ENCODE data around the gene AGK. TPM values are rescaled to one million over a fixed set of nuclear protein-coding genes. Genes with fewer than 3 reads are reported as not detected.
"Not testable (repeated sequence)": the region's sequence is repeated elsewhere in the genome, so short reads cannot be mapped to it uniquely, and the experiment has no call there.

Gene AGK
- total RNA-seq, 1 donor from 2014 or later = 24.8 TPM

DNA sequence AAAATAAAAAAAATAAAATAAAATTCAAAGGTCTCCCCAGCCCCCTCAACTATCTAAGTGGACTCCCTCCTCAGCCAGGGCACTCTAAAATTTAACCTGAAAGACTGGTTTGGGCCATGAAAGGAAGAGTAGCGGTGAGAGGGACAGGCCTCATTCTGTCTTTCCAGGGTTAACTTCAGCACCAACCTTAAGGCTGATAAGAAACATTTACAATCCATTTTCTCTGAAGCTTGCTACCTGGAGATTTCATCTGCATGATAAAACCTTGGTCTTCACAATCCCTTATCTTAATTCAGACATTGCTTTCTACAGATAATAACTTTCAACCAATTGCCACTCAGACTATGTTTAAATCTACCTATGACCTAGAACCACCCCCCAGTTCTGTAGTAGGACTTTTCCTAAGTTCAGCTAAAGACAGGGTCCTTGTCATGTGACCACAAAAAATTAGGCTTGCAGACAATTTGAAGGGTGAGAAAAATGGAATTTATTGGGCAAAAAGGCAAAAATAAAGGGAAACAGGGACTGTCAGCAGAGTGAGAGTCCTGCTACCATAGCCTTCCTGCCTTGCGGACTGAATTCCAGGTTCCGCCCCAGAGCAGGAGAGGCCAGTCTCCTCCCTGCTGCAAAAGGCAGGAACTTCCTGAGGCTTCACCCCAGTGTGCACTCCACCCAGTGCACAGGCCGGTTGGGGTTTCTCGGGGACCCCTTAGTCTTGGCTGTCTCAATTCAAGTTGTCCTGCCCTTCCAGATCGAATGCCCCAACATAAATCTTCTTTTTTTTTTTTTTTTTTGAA lies 26.0 kb downstream of the AGK start:
- ATAC-seq (no peak), DNase-seq (ENCODE audit: low spot score) (no peak)
- intact Hi-C loops (cut with DNase I) = no loop called here

DNA sequence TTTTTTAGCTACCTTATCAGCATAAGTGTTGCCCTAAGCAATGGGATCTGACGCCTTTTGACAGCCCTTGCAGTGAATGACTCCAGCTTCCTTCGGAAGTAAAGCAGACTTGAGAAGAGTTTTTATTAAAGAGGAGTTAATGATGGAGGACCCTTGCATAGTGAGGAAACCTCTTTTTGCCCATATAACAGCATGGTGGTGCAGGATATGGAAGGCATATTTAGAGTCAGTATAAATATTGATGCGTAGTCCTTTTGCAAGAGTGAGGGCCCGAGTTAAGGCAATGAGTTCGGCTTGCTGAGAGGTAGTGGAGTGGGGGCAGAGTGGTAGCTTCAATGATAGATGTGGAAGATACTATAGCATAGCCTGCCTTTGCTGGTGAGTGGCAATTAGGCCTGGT lies 28.7 kb downstream of the AGK start:
- ATAC-seq; DNase-seq (ENCODE audit: low spot score); intact Hi-C loops (cut with DNase I): not testable (repeated sequence)

DNA sequence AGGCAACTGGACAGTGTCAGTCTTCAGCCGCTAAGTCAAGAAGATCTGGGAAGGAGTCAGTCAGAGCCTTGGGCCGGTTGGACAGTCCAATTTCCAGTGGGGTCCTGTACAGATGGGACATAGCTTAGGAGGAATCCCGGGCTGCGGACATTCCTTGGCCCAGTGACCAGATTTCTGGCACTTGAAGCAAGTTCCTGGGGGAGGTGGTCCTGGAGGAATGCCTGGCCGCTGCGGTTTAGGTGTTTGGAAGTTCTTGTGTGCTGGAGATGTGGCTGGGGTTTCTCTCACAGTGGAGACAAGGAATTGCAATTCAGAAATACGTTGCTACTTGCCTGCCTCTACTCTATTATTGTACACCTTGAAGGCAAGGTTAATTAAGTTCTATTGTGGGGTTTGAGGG lies 30.9 kb downstream of the AGK start:
- intact Hi-C loops (cut with DNase I); DNase-seq (ENCODE audit: low spot score); ATAC-seq: not testable (repeated sequence)

DNA sequence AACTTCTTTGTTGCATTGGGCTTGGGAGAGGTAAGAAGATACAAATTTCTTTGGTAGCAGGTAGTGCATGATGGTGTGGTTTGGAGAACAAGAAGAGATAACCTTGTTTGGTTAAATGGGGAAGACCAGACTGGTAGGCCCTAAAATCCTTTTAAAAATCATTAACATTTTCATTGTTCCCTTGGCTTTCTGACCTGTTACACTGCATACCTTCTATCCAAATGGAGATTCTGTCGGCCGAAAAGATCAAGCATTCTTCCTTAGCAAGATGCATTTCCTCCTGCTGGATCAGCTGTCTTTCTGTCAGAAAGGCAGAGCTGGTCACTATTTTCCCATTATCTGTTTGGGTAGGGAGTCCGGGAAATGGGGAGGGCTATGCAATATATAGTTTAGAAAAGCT lies 33.7 kb downstream of the AGK start:
- DNase-seq (ENCODE audit: low spot score) (no peak), ATAC-seq (no peak)
- intact Hi-C loops (cut with DNase I) = no loop called here

DNA sequence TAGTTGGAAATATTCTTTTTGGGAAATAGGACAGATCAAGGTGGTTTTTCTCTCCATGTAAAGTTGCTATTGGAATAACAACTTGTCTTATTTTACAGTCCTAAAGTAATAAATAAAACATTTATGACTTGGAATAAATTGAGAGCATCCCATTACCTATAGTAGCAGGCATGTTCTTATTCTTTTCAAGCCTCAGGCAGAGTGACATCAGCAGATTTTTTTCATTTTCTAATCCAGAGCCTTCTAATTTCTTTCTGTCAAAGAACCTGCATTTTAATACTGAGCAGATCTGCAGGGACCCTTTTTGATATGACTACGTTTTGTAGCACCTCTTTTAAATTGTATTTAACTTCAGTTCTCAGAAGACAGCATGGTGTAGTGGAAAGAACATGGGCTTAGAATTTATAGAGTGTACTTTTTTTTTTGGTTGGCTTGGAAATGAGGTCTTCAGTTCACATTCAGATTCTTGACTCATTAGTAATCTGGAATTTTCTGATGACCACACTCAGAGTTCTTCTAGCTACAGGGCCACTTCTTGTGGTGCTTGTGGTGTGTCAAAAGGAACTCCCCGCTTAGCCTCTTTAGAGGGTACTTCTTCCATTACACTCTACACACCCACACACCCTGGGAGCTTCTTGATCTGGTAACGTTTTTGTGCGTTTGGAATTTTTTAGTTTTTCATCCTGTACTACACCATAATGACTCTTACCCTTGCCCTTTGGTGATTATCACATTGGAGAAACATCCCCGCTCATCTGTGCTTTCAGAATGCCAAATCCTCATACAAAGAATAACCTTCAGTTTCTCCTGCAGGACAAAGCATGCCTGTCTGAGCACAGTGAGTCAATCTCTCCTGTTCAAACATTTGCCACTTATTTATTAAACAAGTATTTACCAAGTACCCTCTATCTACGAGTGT lies 34.6 kb downstream of the AGK start:
- intact Hi-C loops (cut with DNase I) = no loop called here
- DNase-seq (ENCODE audit: low spot score) (no peak), ATAC-seq (peak; percentile 58)

DNA sequence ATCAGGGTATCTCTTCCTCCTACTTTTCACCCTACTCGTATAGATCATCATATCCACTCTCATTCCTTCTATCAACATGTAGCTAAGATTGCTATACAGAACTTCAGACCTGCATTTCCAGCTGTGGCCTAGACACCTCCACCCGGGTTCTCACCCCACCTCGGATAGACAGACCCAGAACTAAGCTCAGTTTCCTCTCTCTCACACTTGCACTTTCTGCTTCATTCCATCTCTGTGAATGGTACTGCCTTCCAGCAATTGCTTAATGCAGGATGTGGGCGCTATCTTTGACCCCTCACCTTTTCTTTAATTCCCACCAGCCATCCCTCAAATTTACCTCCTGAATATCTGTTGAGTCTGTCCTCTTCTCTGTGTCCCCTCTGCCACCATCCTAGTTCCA lies 35.7 kb downstream of the AGK start:
- intact Hi-C loops (cut with DNase I) = no loop called here
- no peak for DNase-seq (ENCODE audit: low spot score)
- no peak for ATAC-seq

DNA sequence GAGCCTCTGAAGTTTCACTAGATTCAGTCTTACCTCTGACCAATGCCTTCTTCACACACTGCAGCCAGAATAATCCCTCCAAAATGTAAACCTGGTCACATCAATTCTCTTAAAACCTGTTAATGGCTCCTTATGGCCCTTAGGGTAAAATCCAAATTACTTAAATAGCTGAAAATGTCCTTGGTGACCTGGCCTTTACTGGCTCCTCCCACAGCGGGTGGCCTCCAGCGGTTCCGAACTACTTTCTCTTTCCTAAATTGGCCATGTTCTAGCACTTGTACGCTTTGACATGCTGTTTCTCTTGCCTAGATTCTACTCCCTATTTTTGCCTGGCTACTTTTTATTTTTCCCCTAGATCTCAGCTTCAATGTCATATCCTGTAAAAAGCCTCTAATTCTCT lies 36.1 kb downstream of the AGK start:
- intact Hi-C loops (cut with DNase I) = no loop called here
- no peak for DNase-seq (ENCODE audit: low spot score)
- no peak for ATAC-seq

DNA sequence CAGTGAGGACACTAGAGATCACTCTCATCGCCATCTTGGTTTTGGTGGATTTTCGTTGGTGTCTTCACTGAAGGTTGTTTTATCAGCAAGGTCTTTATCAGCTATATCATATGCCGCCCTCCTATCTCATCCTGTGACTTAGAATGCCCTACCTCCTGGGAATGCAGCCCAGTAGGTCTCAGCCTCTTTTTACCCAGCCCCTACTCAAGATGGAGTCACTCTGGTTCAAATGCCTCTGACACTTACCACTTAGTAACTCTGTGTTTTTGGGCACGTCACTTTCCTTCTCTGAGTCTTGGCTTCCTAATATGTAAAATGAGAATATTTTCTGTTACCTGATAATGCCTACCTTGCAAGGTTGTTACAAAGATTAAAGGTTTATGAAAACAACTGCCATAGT lies 37.7 kb downstream of the AGK start:
- intact Hi-C loops (cut with DNase I) = no loop called here
- ATAC-seq (no peak), DNase-seq (ENCODE audit: low spot score) (no peak)

DNA sequence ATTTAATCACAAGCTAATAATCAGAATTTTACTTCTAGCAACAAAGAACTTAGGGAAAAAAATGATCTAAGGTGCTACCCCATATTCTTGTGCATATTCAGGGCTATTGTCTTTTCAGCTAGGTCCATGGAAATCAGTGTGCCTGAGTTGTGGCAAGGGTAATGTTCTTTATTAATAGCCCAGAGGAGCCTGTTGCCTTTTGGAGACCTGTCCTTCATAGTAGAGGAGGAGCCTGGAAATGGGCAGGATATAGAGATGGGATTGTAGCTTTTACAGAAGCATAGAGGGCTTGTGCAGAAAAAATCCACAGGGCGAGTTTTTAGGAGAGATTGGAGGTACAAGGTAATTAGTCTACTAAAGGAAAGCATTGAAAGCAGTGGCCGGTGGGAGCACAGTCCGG lies 38.9 kb downstream of the AGK start:
- ATAC-seq = no peak
- intact Hi-C loops (cut with DNase I) = no loop called here
- DNase-seq (ENCODE audit: low spot score) = no peak

DNA sequence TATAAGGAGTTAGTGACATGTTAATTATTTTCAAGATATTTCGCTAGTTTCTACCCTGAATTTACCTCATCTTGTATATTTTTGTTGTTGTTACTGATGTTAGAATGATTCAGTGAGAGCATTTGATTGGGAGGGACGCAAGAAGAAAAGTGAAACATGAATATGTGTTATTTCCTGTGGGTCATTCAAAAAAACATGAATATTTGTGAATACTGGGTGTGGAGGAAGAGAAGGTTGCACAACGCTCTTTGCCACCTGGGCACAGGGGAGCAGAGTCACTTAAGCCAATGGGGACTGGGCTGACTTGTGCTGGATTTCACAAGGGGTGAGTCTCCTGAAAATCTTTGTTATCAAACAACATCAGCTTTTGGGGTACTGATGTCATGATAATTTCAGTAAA lies 39.5 kb downstream of the AGK start:
- ATAC-seq (no peak), DNase-seq (ENCODE audit: low spot score) (no peak)
- intact Hi-C loops (cut with DNase I) = no loop called here

DNA sequence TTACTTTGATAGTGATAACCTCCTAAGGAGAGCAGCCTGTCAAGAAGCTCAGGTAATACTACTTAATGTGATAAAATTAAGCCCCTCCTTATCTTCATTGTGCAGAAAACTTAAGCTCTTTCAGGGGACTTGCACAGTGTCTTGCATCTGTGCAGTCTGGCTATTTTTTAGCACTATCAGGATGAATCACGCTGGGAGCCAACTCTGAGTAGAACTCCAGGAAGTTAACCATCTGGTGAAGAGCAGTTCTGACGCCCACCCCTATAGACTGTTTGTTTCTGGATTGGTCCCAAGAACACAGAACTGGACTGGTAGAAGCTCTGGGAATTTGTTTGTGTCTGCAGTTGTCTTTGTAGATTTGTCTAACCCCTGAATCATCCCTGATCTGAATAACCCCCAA lies 41.9 kb downstream of the AGK start:
- ATAC-seq (no peak), DNase-seq (ENCODE audit: low spot score) (no peak)
- intact Hi-C loops (cut with DNase I) = no loop called here

DNA sequence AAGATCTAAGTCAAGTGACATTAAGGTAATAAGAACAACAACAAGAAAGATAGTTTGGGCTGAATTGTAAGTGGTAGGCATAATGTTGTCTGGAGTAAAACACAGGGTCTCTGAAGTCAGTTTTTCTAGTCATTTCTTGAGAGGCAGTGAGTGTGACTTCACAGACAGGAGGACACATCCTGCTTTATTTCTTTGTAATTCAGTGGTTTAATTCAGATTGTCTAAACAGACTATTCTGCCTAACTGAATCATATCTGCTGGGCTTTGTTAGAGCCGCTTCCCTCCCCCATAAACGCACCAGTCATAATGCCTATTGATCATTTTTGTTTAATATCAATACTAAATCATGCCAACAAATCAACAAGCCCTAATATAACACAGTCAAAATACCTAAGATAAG lies 46.8 kb downstream of the AGK start:
- no peak for DNase-seq (ENCODE audit: low spot score)
- intact Hi-C loops (cut with DNase I) = no loop called here
- ATAC-seq = no peak

DNA sequence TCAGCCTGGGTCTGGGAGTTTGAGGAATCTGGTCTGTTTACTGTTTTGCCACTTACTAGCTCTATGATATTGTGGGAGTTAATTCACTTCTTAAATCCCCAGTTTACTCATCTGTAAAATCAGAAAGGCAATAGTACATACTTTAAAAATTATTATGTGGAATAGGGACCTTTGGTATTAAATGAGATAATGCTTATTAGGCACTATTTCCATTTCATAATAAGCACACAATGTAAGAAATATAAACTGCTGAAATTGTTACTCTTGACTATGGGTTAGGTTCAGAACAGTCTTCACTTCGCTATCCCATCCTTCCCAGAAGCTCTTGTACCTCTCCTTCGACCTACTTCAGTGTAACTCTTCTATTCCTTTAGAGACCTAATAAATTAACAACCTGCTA lies 47.2 kb downstream of the AGK start:
- intact Hi-C loops (cut with DNase I) = no loop called here
- DNase-seq (ENCODE audit: low spot score) (no peak), ATAC-seq (no peak)

DNA sequence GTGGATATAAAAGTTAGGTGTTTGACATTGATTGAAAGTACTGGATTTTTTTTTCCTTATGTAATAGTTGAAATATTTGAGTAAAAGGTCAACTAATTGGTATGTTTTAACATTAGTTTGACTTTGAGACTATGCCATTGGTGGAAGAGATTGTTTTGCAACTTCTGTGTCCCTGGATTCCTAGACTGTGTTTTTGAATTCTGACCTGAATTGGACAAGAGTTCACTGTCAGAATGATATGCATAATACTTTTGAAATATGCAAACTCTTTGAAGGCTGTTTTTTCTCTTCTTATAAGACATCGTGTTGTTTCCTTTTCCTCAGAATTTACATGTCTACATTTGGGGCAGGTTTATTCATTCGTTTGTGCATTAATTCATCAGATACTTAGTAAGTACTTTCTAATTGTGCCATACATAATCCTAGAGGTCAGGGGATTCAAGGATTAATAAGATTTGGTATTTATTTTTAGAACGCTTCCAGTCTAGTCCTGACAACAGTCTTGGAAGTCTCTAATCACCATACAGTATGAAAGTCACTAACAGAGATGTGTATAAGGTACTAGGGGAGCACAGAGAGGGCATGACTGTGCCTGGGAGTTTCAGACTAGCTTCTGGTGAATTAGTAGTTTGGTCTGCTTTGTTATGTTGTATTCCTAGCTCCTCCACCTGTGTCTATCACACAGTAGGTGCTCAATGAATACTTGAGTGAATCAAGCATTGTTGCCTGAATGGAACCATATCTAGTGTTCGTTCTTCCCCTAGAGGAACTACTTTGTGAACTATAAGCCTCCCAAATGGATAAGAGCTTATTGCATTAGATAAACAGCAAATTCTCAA lies 49.2 kb downstream of the AGK start:
- ATAC-seq = no peak
- intact Hi-C loops (cut with DNase I) = no loop called here
- DNase-seq (ENCODE audit: low spot score) = no peak

DNA sequence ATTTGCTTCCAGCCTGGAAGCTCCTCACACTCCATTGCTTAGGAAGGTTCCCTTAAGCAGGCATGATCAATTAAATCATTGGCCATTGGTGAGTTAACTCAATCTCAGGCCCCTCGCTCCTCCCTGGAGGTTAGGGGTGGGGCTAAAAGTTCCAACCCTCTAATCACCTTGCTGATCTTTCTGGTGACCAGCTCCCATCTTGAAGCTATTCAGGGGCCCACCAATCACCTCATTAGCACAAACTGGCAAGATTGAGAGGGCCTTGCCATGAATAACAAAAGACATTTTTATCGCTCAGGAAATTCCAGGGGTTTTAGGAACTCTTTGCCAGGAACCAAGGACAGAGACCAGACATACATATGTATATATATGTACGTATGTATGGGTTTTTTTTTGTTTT lies 58.4 kb downstream of the AGK start:
- ATAC-seq (no peak), DNase-seq (ENCODE audit: low spot score) (no peak)
- intact Hi-C loops (cut with DNase I) = no loop called here

DNA sequence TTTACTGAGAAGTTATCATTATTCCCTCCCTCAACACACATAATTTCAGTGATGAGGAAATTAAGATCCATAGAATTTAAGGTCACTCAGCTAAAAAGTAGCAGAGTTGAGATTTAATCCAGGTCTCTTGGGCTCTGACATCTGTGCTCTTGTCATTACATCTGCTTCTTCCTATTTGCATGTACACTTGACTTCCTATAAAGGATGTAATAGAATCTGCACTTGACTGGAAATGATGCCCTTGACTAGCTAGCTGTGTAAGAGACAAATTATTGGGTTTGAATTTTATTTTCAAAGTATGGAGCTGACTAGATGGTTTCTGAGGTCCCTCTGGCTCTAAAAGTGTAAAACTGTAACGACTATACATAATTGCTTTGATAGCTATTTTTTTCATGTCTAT lies 59.5 kb downstream of the AGK start:
- intact Hi-C loops (cut with DNase I) = no loop called here
- ATAC-seq = no peak
- DNase-seq (ENCODE audit: low spot score) = no peak

DNA sequence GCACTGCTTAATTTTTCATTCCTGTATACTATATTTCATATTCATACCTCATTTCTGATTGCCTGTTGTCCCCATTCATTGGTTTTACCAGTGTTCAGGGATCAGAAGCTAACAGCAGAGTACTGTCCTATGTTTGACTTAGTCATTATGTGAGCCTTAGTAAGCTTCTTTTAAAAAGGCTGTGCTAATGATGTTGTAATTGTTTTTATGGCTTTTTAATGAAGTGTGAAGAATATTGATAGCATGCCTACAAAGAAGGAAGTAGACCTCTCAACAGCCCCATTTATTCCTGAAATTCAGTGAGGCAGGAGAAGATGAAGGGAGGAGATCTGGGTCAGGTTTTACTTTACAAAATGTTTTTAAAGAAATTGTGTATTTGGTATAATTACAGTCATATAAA lies 61.7 kb downstream of the AGK start:
- DNase-seq (ENCODE audit: low spot score) (no peak), ATAC-seq (no peak)
- intact Hi-C loops (cut with DNase I) = no loop called here

DNA sequence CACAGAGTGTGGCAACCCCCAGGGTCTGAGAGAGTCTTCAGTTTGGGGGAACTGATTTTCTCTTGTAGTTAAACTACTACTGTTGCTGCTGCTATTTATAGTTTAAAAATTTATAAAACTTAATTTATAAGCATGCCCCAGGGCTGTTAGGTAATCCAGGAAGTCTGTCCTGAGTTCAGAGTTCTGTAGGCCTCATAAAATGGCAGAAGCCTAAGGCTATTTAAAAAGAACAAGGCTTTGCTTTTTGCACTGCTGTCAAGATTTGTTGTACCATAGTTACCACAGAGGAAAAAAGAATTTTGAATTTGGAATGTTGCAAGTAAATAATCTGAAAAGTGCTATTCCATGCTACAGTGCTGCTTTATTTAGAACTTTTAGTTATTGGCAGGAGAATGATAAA lies 66.1 kb downstream of the AGK start:
- ATAC-seq (no peak), DNase-seq (ENCODE audit: low spot score) (no peak)
- intact Hi-C loops (cut with DNase I) = no loop called here

DNA sequence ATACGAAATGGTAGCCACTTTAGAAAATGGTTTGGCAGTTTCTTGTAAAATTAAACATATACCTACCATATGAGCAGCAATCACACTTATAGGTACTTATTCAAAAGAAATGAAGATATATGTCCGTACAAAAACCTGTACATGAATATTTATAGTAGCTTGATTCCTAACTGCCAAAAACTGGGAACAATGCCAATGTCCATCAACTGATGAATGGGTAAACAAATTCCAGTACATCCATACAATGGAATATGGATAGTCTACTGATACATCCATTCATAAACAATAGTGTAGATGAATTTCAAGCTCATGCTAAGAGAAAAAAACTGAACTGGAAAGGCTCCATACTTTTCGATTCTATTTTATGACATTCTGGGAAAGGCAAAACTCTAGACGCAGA lies 68.5 kb downstream of the AGK start:
- no peak for ATAC-seq
- intact Hi-C loops (cut with DNase I) = no loop called here
- no peak for DNase-seq (ENCODE audit: low spot score)

DNA sequence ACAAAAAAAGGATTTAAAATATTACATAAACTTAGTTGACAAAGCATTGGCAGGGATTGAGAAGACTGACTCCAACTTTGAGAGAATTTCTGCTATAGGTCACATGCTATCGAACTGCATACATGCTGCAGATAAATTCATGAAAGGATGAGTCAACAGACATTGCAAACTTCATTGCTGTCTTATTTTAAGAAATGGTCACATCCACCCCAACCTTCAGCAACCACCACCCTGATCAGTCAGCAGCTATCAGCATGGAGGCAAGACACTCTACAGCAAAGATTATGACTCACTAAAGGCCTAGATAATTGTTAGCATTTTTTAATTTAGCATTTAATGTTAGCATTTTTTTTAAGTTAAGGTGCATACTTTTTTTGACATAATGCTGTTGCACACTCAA lies 73.6 kb downstream of the AGK start:
- DNase-seq (ENCODE audit: low spot score) (no peak), ATAC-seq (no peak)
- intact Hi-C loops (cut with DNase I) = no loop called here
